ENCODE data around the gene CCDC61.

Gene CCDC61

GRCh38 chr19:46017095-46017429 lies 21.8 kb downstream of the CCDC61 start:
- no peak for DNase-seq

GRCh38 chr19:46017874-46018675 lies 22.8 kb downstream of the CCDC61 start:
- DNase-seq: no peak

GRCh38 chr19:46018729-46019251 lies 23.5 kb downstream of the CCDC61 start:
- DNase-seq: no peak

- no peak for DNase-seq
Measured at GRCh38 chr19:46019270-46019669, 24.0 kb downstream of the CCDC61 start.

GRCh38 chr19:46020819-46021125 lies 25.5 kb downstream of the CCDC61 start:
- no peak for DNase-seq

GRCh38 chr19:46021531-46022041 lies 26.3 kb downstream of the CCDC61 start:
- DNase-seq: no peak

GRCh38 chr19:46022061-46022430 lies 26.8 kb downstream of the CCDC61 start:
- DNase-seq: no peak

GRCh38 chr19:46022431-46023310 lies 27.4 kb downstream of the CCDC61 start, which contains the start of gene PGLYRP1:
TSS of gene PGLYRP1 (minus strand) at chr19:46023053. CDS start at chr19:46023021, 32 bp downstream.
- DNase-seq: no peak

GRCh38 chr19:46023311-46023779 lies 28.1 kb downstream of the CCDC61 start:
- no peak for DNase-seq

- DNase-seq: no peak
Measured at GRCh38 chr19:46025835-46026234, 30.6 kb downstream of the CCDC61 start.

- no peak for DNase-seq
Measured at GRCh38 chr19:46030812-46031550, 35.7 kb downstream of the CCDC61 start.

- no peak for DNase-seq
Measured at GRCh38 chr19:46031781-46032596, 36.7 kb downstream of the CCDC61 start.

GRCh38 chr19:46032597-46033025 lies 37.3 kb downstream of the CCDC61 start:
- no peak for DNase-seq

GRCh38 chr19:46033401-46033800 lies 38.1 kb downstream of the CCDC61 start:
- DNase-seq: no peak

- no peak for DNase-seq
Measured at GRCh38 chr19:46035546-46035945, 40.3 kb downstream of the CCDC61 start.

- DNase-seq: no peak
Measured at GRCh38 chr19:46035986-46036743, 40.9 kb downstream of the CCDC61 start.

GRCh38 chr19:46036744-46037128 lies 41.5 kb downstream of the CCDC61 start:
- DNase-seq: no peak

- no peak for DNase-seq
Measured at GRCh38 chr19:46040125-46040524, 44.9 kb downstream of the CCDC61 start.

GRCh38 chr19:46040952-46041500 lies 45.8 kb downstream of the CCDC61 start, which contains the start of gene IGFL4:
TSS of gene IGFL4 (minus strand) at chr19:46041002. CDS start at chr19:46040962, 40 bp downstream.
- no peak for DNase-seq

- DNase-seq: no peak
Measured at GRCh38 chr19:46042252-46042883, 47.1 kb downstream of the CCDC61 start.

Data from activated CD4-positive, CD25-positive, alpha-beta regulatory T cell treated with anti-CD3 and anti-CD28 coated beads, Interleukin-2, amount 50 U/mL, for 72 hours (primary cell).